SK-N-SH (cell line): ENCODE data around the gene TDRKH. TPM values are rescaled to one million over a fixed set of nuclear protein-coding genes. Genes with fewer than 3 reads are reported as not detected.

Source experiments
- CTCF ChIA-PET: fragments of 300-600, 350-600 bp; formaldehyde crosslinking; extraction: SDS; loops from one replicate; lab custom pipeline; 2021; lab: Yijun Ruan, JAX
- POLR2A ChIA-PET: fragments of 350-600 bp; sonication (Branson Sonifier 250); formaldehyde crosslinking; extraction: SDS; loops from one replicate; lab custom pipeline; 2020; ENCODE audit warnings: antibody characterized with exemption, inconsistent platforms; lab: Yijun Ruan, JAX
- DNase-seq: peaks from one replicate; pipeline ENCODE4 v3.0.0; 2012
- H2AFZ ChIP-seq: fragments of 200-600 bp; sonication (generic); 2 replicates; pipeline ENCODE4 v1.8.1; 2016; ENCODE audit warnings: antibody characterized with exemption, mild to moderate bottlenecking, low read depth
- H3F3A ChIP-seq: fragments of 200-600 bp; sonication (generic); replicated peaks from 2 replicates; pipeline ENCODE3; 2016; ENCODE audit warnings: antibody characterized with exemption, mild to moderate bottlenecking; ENCODE audit not compliant: insufficient read depth
- H3K27ac ChIP-seq, 2 experiments: fragments of 200-500 bp in 1 of 2; fragments of 200-600 bp in 1 of 2; sonication (Bioruptor generic) in 1 of 2; sonication (generic), shearing (Covaris generic) in 1 of 2; 2 replicates each; pipeline versions ENCODE4 v1.5.1 to v1.6.1; 2014 to 2016; ENCODE audit warnings: low read depth in 2 of 2, inconsistent platforms in 1 of 2, low read length in 1 of 2, mild to moderate bottlenecking in 1 of 2, mixed read lengths in 1 of 2
- H3K27me3 ChIP-seq: fragments of 200-600 bp; sonication (generic), shearing (Covaris generic); 2 replicates; pipeline ENCODE4 v1.6.1; 2016; ENCODE audit warnings: mixed run types; ENCODE audit not compliant: insufficient read depth
- H3K36me3 ChIP-seq, 2 experiments: fragments of 200-500 bp in 1 of 2; fragments of 200-600 bp in 1 of 2; sonication (Bioruptor generic) in 1 of 2; sonication (generic) in 1 of 2; replicated peaks in 1 of 2; 2 replicates each; pipeline versions ENCODE3 to v1.5.1; 2014 to 2016; ENCODE audit warnings: low read length in 1 of 2, mild to moderate bottlenecking in 1 of 2; ENCODE audit not compliant: insufficient read depth in 2 of 2, control insufficient read depth in 1 of 2
- H3K4me1 ChIP-seq, 2 experiments: fragments of 200-500 bp in 1 of 2; fragments of 200-600 bp in 1 of 2; sonication (Bioruptor generic) in 1 of 2; sonication (generic), shearing (Covaris generic) in 1 of 2; 2 replicates each; pipeline versions ENCODE4 v1.5.1 to v1.6.1; 2014 to 2016; ENCODE audit warnings: low read depth in 1 of 2, low read length in 1 of 2, mixed run types in 1 of 2; ENCODE audit not compliant: insufficient read depth in 2 of 2, control insufficient read depth in 1 of 2
- H3K4me2 ChIP-seq: fragments of 200-600 bp; sonication (generic), shearing (Covaris generic); 2 replicates; pipeline ENCODE4 v1.6.1; 2017; ENCODE audit warnings: mixed run types
- H3K4me3 ChIP-seq, 2 experiments: fragments of 200-500 bp in 1 of 2; fragments of 200-600 bp in 1 of 2; sonication (Bioruptor generic) in 1 of 2; sonication (generic), shearing (Covaris generic) in 1 of 2; 2 replicates each; pipeline versions ENCODE4 v1.5.1 to v1.8.1; 2014 to 2016; ENCODE audit warnings: low read depth in 2 of 2, inconsistent platforms in 1 of 2, low read length in 1 of 2, mild to moderate bottlenecking in 1 of 2, mixed read lengths in 1 of 2, moderate library complexity in 1 of 2
- H3K79me2 ChIP-seq: fragments of 200-600 bp; sonication (generic); 2 replicates; pipeline ENCODE4 v1.8.1; 2017; ENCODE audit warnings: mild to moderate bottlenecking; ENCODE audit not compliant: insufficient read depth
- H3K9ac ChIP-seq: fragments of 200-600 bp; sonication (generic); 2 replicates; pipeline ENCODE4 v1.6.1; 2017; ENCODE audit warnings: mixed run types
- H3K9me2 ChIP-seq: fragments of 200-600 bp; sonication (generic); 2 replicates; pipeline ENCODE4 v1.6.1; 2017; ENCODE audit warnings: mixed run types
- H3K9me3 ChIP-seq: fragments of 200-600 bp; sonication (generic); 2 replicates; pipeline ENCODE4 v1.6.1; 2017; ENCODE audit warnings: mixed run types, mild to moderate bottlenecking, moderate library complexity
- H4K20me1 ChIP-seq: fragments of 200-600 bp; sonication (generic); 2 replicates; pipeline ENCODE4 v1.6.1; 2017; ENCODE audit warnings: mild to moderate bottlenecking, mixed run types; ENCODE audit not compliant: insufficient read depth
- EP300 ChIP-seq, 2 experiments: IDR thresholded peaks; 2 replicates each; pipeline versions ENCODE4 v1.4.0 to v1.6.1; 2012; ENCODE audit warnings: borderline replicate concordance in 1 of 2, low read depth in 1 of 2, low read length in 1 of 2
- EZH2phosphoT487 ChIP-seq: fragments of 200-600 bp; sonication (generic); IDR thresholded peaks from 2 replicates; pipeline ENCODE4 v1.6.1; 2017; ENCODE audit warnings: low read depth, mixed run types, mild to moderate bottlenecking, antibody characterized with exemption, moderate library complexity, borderline replicate concordance
- FOXM1 ChIP-seq: IDR thresholded peaks from 2 replicates; pipeline ENCODE4 v1.4.0; 2012; ENCODE audit warnings: low read depth, mild to moderate bottlenecking
- GABPA ChIP-seq: IDR thresholded peaks from 2 replicates; pipeline ENCODE4 v1.4.0; 2012; ENCODE audit warnings: low read depth, mild to moderate bottlenecking
- IRF3 ChIP-seq: fragments of 150-350 bp; IDR thresholded peaks from 2 replicates; pipeline ENCODE4 v1.6.1; 2016; ENCODE audit warnings: mild to moderate bottlenecking, low read depth, low read length
- MEF2A ChIP-seq: IDR thresholded peaks from 2 replicates; pipeline ENCODE4 v1.4.0; 2012; ENCODE audit warnings: low read depth, borderline replicate concordance
- MXI1 ChIP-seq: IDR thresholded peaks from 2 replicates; pipeline ENCODE4 v1.6.1; 2012; ENCODE audit warnings: mild to moderate bottlenecking, low read depth, low read length, improper control_type of control experiment
- NFIC ChIP-seq: IDR thresholded peaks from 2 replicates; pipeline ENCODE4 v1.4.0; 2012; ENCODE audit warnings: borderline replicate concordance
- NRF1 ChIP-seq: IDR thresholded peaks from 2 replicates; pipeline ENCODE4 v1.6.1; 2012; ENCODE audit warnings: low read depth, mild to moderate bottlenecking, low read length
- POLR2AphosphoS5 ChIP-seq: IDR thresholded peaks from 2 replicates; pipeline ENCODE4 v1.6.1; 2012; ENCODE audit warnings: low read depth, low read length
- RAD21 ChIP-seq: IDR thresholded peaks from 2 replicates; pipeline ENCODE4 v1.6.1; 2012; ENCODE audit warnings: mild to moderate bottlenecking, low read length
- RCOR1 ChIP-seq: fragments of 150-350 bp; IDR thresholded peaks from 2 replicates; pipeline ENCODE4 v1.6.1; 2017; ENCODE audit warnings: antibody characterized with exemption, low read length
- REST ChIP-seq: IDR thresholded peaks from 2 replicates; pipeline ENCODE4 v1.6.1; 2012; ENCODE audit warnings: mild to moderate bottlenecking, low read depth, low read length, moderate library complexity
- RFX5 ChIP-seq: IDR thresholded peaks from 2 replicates; pipeline ENCODE4 v1.6.1; 2012; ENCODE audit warnings: mild to moderate bottlenecking, improper control_type of control experiment, low read length
- TAF1 ChIP-seq: IDR thresholded peaks from 2 replicates; pipeline ENCODE4 v1.6.1; 2012; ENCODE audit warnings: low read depth, mild to moderate bottlenecking, low read length, moderate library complexity, borderline replicate concordance
- TEAD4 ChIP-seq: IDR thresholded peaks from 2 replicates; pipeline ENCODE4 v1.4.0; 2012; ENCODE audit warnings: mild to moderate bottlenecking, borderline replicate concordance; ENCODE audit not compliant: insufficient read depth
- ZBTB33 ChIP-seq: IDR thresholded peaks from 2 replicates; pipeline ENCODE4 v1.4.0; 2012; ENCODE audit warnings: low read depth, borderline replicate concordance
- WGBS: methylation state at CpG from one replicate; pipeline ENCODE4 v1.1.6; 2017; ENCODE audit warnings: low lambda C conversion rate; 5-methylcytosine and 5-hydroxymethylcytosine counted together
- polyA plus RNA-seq, 3 experiments: library from polyadenylated mRNA; depleted of rRNA; stranded (reverse); fragments of >200 nt; gene quantifications; 2 replicates each; pipeline ENCODE4 v1.2.3, GENCODE V29; 2012

Gene TDRKH
- polyA plus RNA-seq, 1 of the 3 experiments (the other 2 are of a cell fraction): 1.9 TPM

- no peak overlapping the region for H2AFZ ChIP-seq
- H3K9me2 ChIP-seq: no peaks in the 10 kb centered on the region
- no peaks in the 10 kb centered on the region for H3K9me3 ChIP-seq
- no peaks in the 10 kb centered on the region for H3F3A ChIP-seq
- no peak overlapping the region for H3K27ac ChIP-seq
- no peak for DNase-seq
- 73% methylated on average over 13 of the region's 26 CpGs for WGBS
- H4K20me1 ChIP-seq: no peaks in the 10 kb centered on the region
- POLR2A ChIA-PET: no interaction called here
- H3K4me3 ChIP-seq: no peak overlapping the region
- H3K79me2 ChIP-seq: no peaks in the 10 kb centered on the region
- H3K27me3 ChIP-seq: peaks cover 13% of the 10 kb centered on the region; the same call in 1 of the 2 replicates
- peaks cover 0 to 30% of the 10 kb centered on the region in 2 experiments; a peak in 2 of 4 replicates for H3K4me1 ChIP-seq
- TF ChIP-seq EP300 (IDR thresholded peaks at IDR 0.05; ENCODE audit: borderline replicate concordance in 1 of 2, low read depth in 1 of 2, low read length in 1 of 2) (no peak), NRF1 (no peak), RAD21 (no peak), ZBTB33 (no peak), EZH2phosphoT487 (no peak), MEF2A (no peak), TAF1 (no peak), NFIC (no peak), MXI1 (no peak)
- H3K9ac ChIP-seq: no peak overlapping the region
- no peaks in the 10 kb centered on the region for H3K36me3 ChIP-seq
- no peak overlapping the region for H3K4me2 ChIP-seq
- CTCF ChIA-PET: interaction anchor here (1.0 to 2.2 kb wide), 7 partner anchors 8 to 82 kb away, joined by 3 to 9 read pairs (median 4); partner anchors contain the start of gene TDRKH
Measured at GRCh38 chr1:151816548-151817352, 26.4 kb upstream of the TDRKH start.

- POLR2A ChIA-PET: interaction anchor here (1.0 kb wide), 1 partner anchor 53 kb away, joined by 4 read pairs; the partner anchor contains the start of gene MRPL9
- no peak overlapping the region for H3K4me2 ChIP-seq
- H4K20me1 ChIP-seq: no peaks in the 10 kb centered on the region
- no peaks in the 10 kb centered on the region for H3K9me2 ChIP-seq
- H2AFZ ChIP-seq: no peak overlapping the region
- H3K27ac ChIP-seq: no peak overlapping the region
- H3K9ac ChIP-seq: no peak overlapping the region
- no peaks in the 10 kb centered on the region for H3F3A ChIP-seq
- no peaks in the 10 kb centered on the region for H3K9me3 ChIP-seq
- WGBS: 45% methylated on average over 11 of the region's 12 CpGs
- DNase-seq: no peak
- no peaks in the 10 kb centered on the region for H3K36me3 ChIP-seq
- H3K79me2 ChIP-seq: no peaks in the 10 kb centered on the region
- CTCF ChIA-PET: interaction anchor here (1.0 to 2.2 kb wide), 6 partner anchors 16 to 222 kb away, joined by 3 to 9 read pairs (median 4); no protein-coding TSS in a partner anchor
- peaks cover 0 to 22% of the 10 kb centered on the region in 2 experiments; a peak in 2 of 4 replicates for H3K4me1 ChIP-seq
- peaks cover 18% of the 10 kb centered on the region; the same call in 1 of the 2 replicates for H3K27me3 ChIP-seq
- H3K4me3 ChIP-seq: no peak overlapping the region
- no peak for TF ChIP-seq FOXM1
- no peak for TF ChIP-seq RCOR1
- TF ChIP-seq MEF2A: no peak
- TF ChIP-seq GABPA: no peak
- TF ChIP-seq REST: no peak
- TF ChIP-seq POLR2AphosphoS5: no peak
- no peak for TF ChIP-seq RFX5
- TF ChIP-seq TAF1: no peak
- no peak for TF ChIP-seq TEAD4
- TF ChIP-seq IRF3: no peak
- no peak for TF ChIP-seq RAD21
- no peak for TF ChIP-seq EP300 (IDR thresholded peaks at IDR 0.05; ENCODE audit: borderline replicate concordance in 1 of 2, low read depth in 1 of 2, low read length in 1 of 2)
Measured at GRCh38 chr1:151815716-151816327, 25.5 kb upstream of the TDRKH start.
